Measurements from ENCODE around the gene TCP11L1. TPM values are rescaled to one million over a fixed set of nuclear protein-coding genes. Genes with fewer than 3 reads are reported as not detected.

TCP11L1 gene
- total and polyA plus RNA-seq, 8 donors = 2.5 to 46.1 (median 24.5) TPM

- H3K27ac ChIP-seq = no peak overlapping the region
- H3K27me3 ChIP-seq = no peaks in the 10 kb centered on the region
- no peak overlapping the region for H3K4me3 ChIP-seq
- TF ChIP-seq POLR2A (IDR thresholded peaks at IDR 0.05) (no peak), CTCF (IDR thresholded peaks at IDR 0.05) (no peak), EP300 (IDR thresholded peaks at IDR 0.05) (no peak), POLR2AphosphoS5 (IDR thresholded peaks at IDR 0.05) (no peak)
- DNase-seq = no peak
- no peaks in the 10 kb centered on the region for H3K36me3 ChIP-seq
- peaks cover 0 to 3% (median 0%) of the 10 kb centered on the region in 4 donors for H3K4me1 ChIP-seq
- intact Hi-C loops (cut with DNase I; ENCODE audit: low total_unique reads) = no loop called here
- peaks cover 0 to 6% (median 0%) of the 10 kb centered on the region in 4 donors for H3K9me3 ChIP-seq
Measured at GRCh38 chr11:33000181-33000580, 39.2 kb upstream of the TCP11L1 start.

- no peaks in the 10 kb centered on the region for H3K36me3 ChIP-seq
- no peaks in the 10 kb centered on the region for H3K27me3 ChIP-seq
- no peak for TF ChIP-seq POLR2A (IDR thresholded peaks at IDR 0.05)
- TF ChIP-seq CTCF (IDR thresholded peaks at IDR 0.05) = no peak
- no peak for TF ChIP-seq POLR2AphosphoS5 (IDR thresholded peaks at IDR 0.05)
- no peak for TF ChIP-seq EP300 (IDR thresholded peaks at IDR 0.05)
- WGBS, 5 donors = 40 to 85% (median 58%) methylated on average over 6 of the region's 6 CpGs
- no peak for DNase-seq
- no peak overlapping the region for H3K27ac ChIP-seq
- no peak overlapping the region for H3K4me3 ChIP-seq
- intact Hi-C loops (cut with DNase I; ENCODE audit: low total_unique reads) = no loop called here
- peaks cover 0 to 6% (median 0%) of the 10 kb centered on the region in 4 donors for H3K9me3 ChIP-seq
- H3K4me1 ChIP-seq = peaks cover 0 to 3% (median 0%) of the 10 kb centered on the region in 4 donors
Measured at GRCh38 chr11:33001281-33001680, 38.1 kb upstream of the TCP11L1 start.

DNA sequence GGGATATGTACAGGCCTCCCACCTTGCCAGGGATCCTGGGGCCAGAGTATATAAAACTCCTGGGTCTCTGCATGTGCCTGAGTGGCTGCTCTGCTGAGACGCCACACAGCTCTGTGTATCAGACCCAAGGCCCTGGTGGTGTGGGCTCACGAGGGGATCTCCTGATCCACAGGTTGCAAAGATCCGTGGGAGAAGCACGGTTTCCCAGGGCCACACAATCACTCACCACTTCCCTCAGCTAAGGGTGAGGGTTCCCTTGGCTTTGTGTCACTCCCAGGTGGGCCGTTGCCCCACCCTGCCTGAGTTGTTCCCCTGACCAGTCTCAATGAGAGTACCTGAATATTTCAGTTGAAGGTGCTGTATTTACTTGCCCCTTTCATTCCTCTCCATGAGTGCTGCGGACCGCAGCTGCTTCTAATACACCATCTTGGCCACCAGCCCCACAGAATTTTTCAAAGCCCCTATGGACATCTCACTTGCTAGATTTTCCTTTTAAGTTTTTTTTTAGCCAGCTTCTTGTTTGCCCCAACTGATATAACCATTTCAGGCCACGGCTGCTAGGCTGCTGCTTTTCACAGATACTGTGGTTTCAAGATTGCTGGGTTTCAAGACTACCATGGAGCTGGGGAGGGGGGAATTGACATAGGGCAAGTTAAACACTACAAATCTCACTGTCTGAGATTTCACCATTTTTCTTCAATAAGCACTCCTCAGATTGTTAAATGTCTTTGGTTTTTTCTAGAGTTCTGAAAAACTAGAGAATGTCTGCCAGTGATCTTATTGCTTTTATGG is 37.4 kb upstream of the TCP11L1 start:
- TF ChIP-seq POLR2A (IDR thresholded peaks at IDR 0.05) (no peak), EP300 (IDR thresholded peaks at IDR 0.05) (no peak), CTCF (IDR thresholded peaks at IDR 0.05) (no peak), POLR2AphosphoS5 (IDR thresholded peaks at IDR 0.05) (no peak)
- intact Hi-C loops (cut with DNase I; ENCODE audit: low total_unique reads) = no loop called here
- WGBS, 5 donors = 47 to 68% (median 65%) methylated on average over 7 to 8 of the region's 8 CpGs

DNA sequence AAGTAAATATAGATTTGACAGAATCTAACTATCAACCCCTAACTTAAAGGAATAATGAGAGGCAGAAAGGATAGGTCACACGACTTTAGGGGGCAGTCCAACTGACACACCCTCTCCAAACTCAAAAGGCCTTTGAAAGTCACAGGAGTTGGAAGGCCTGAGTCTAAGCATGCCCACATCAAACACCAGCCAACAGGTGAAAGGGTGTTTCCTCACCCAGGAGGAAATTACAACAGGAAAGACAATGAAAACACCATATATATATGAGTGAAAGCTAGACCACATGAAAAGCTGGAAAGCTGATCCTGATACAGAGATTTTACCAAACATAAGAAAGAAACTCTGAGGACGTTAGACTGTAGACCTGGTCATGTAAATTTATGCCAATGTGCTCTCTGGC is 34.2 kb upstream of the TCP11L1 start:
- Histone ChIP-seq H3K4me1 (peaks cover 0 to 3% (median 0%) of the 10 kb centered on the region in 4 donors), H3K36me3 (no peaks in the 10 kb centered on the region), H3K9me3 (no peaks in the 10 kb centered on the region), H3K27ac (no peak overlapping the region), H3K27me3 (no peaks in the 10 kb centered on the region), H3K4me3 (no peak overlapping the region)
- no peak for DNase-seq
- intact Hi-C loops (cut with DNase I; ENCODE audit: low total_unique reads) = no loop called here
- TF ChIP-seq POLR2A (IDR thresholded peaks at IDR 0.05) = no peak
- no peak for TF ChIP-seq EP300 (IDR thresholded peaks at IDR 0.05)
- TF ChIP-seq CTCF (IDR thresholded peaks at IDR 0.05) = no peak
- TF ChIP-seq POLR2AphosphoS5 (IDR thresholded peaks at IDR 0.05) = no peak
- 25 to 55% (median 37%) methylated on average over 2 of the region's 2 CpGs for WGBS, 5 donors

More for the DNA sequence above, 37.4 kb upstream of the TCP11L1 start:
- no peak overlapping the region for H3K4me3 ChIP-seq
- H3K9me3 ChIP-seq = peaks cover 0 to 6% (median 0%) of the 10 kb centered on the region in 4 donors
- H3K4me1 ChIP-seq = peaks cover 0 to 3% (median 0%) of the 10 kb centered on the region in 4 donors
- no peak overlapping the region for H3K27ac ChIP-seq
- no peaks in the 10 kb centered on the region for H3K27me3 ChIP-seq
- DNase-seq = no peak
- no peaks in the 10 kb centered on the region for H3K36me3 ChIP-seq
